Adrenal gland (tissue), 12 donors: ENCODE results near the gene ZSCAN12. TPM values are rescaled to one million over a fixed set of nuclear protein-coding genes. Genes with fewer than 3 reads are reported as not detected.
A peak's percentile ranks its signal among the peaks of the same experiment; 100 is the strongest.

ENCODE experiments used
- DNase-seq, 7 donors: peaks; one replicate each; pipeline ENCODE4 v3.0.0-alpha.2; 2019 to 2020
- H3K27ac ChIP-seq, 5 donors: fragments of 200-600 bp; sonication (generic) in 4 of 5; 1 replicate in 3 of 5; 2 replicates in 2 of 5; pipeline versions ENCODE4 v1.5.1 to v1.8.0; 2016 to 2020; ENCODE audit warnings: mild to moderate bottlenecking in 1 of 5
- H3K27me3 ChIP-seq: fragments of 200-600 bp; 2 replicates; pipeline ENCODE4 v1.8.0; 2021
- H3K36me3 ChIP-seq, 2 donors: fragments of 200-600 bp; replicated peaks in 1 of 2; 1 replicate in 1 of 2; 2 replicates in 1 of 2; pipeline versions ENCODE4 v1.5.1 to v1.8.0; 2018 to 2022
- H3K4me1 ChIP-seq, 2 donors: fragments of 200-600 bp; replicated peaks in 1 of 2; 1 replicate in 1 of 2; 2 replicates in 1 of 2; pipeline versions ENCODE4 v1.5.1 to v1.8.0; 2018 to 2021
- H3K4me3 ChIP-seq, 4 donors: fragments of 200-600 bp; sonication (generic) in 3 of 4; one replicate each; pipeline ENCODE4 v1.5.1; 2016 to 2018
- H3K9me3 ChIP-seq, 3 donors: fragments of 200-600 bp; sonication (generic) in 1 of 3; replicated peaks in 1 of 3; 1 replicate in 2 of 3; 2 replicates in 1 of 3; pipeline versions ENCODE4 v1.5.1 to v1.8.0; 2016 to 2021
- CTCF ChIP-seq, 6 experiments: fragments of 450-650 bp in 4 of 6; fragments of 200-600 bp in 2 of 6; sonication (generic) in 1 of 6; IDR thresholded peaks; 1 replicate in 5 of 6; 2 replicates in 1 of 6; pipeline versions ENCODE4 v1.5.1 to v1.8.0; 2016 to 2021; ENCODE audit warnings: antibody characterized with exemption in 6 of 6, mild to moderate bottlenecking in 2 of 6, moderate library complexity in 1 of 6
- POLR2A ChIP-seq, 2 donors: fragments of 450-650 bp; IDR thresholded peaks; one replicate each; pipeline ENCODE4 v1.6.1; 2017; ENCODE audit warnings: antibody characterized with exemption in 2 of 2, mild to moderate bottlenecking in 2 of 2, moderate library complexity in 1 of 2
- WGBS, 4 donors: extraction: QIAGEN DNeasy Blood & Tissue Kit in 2 of 4; methylation state at CpG; one replicate each; pipeline versions ENCODE4 v1.1.5 to v1.1.7; 2013 to 2017; 5-methylcytosine and 5-hydroxymethylcytosine counted together
- intact Hi-C, 2 donors: fragments of 100-400 bp; cut with DNase I; formaldehyde crosslinking; loops; one replicate each; pipeline versions ENCODE4 v1.14.1 to v1.15.0; 2022 to 2023
- polyA plus RNA-seq, 3 donors: library from polyadenylated mRNA; stranded (reverse); fragments of 200-250 nt in 2 of 3; fragments of 350-450 nt in 1 of 3; fragmentation: Illumina TruSeq in 1 of 3; extraction: RNeasy Lipid Tissue Mini Kit (QIAGEN cat#74804) in 1 of 3; gene quantifications; one replicate each; pipeline ENCODE4 v1.2.3, GENCODE V29; 2013 to 2014
- small RNA-seq, 2 donors: library from RNA; depleted of rRNA; stranded (forward); fragments of <200 nt; gene quantifications; one replicate each; pipeline ENCODE3, GENCODE V24; 2016
- total RNA-seq, 9 donors: library from RNA; depleted of rRNA in 4 of 9; stranded (reverse); fragments of >200 nt in 4 of 9; fragments of 120-200 nt in 1 of 9; fragmentation: NEBNext Ultra II Directional in 1 of 9; extraction: Animal tissue kit (Norgen Biotek cat#: 25700) in 1 of 9; gene quantifications; one replicate each; pipeline versions ENCODE4 v1.1.0 to v1.2.4, GENCODE V29; 2013 to 2023
- donor health status: healthy with polysubstance abuse.
- donor health status: Bipolar disorder and iron deficiency.
- donor health status: DM: yes; HTN: yes; CAD: no.
- donor health status: DM: no; HTN: no; CAD: no.
- donor health status: DM: no; HTN: no; CAD: no.
- donor health status: DM: yes; HTN: yes; CAD: no.

The ZSCAN12 gene
- total and polyA plus RNA-seq, 12 donors, result 1.0 to 10.7 (median 4.6) TPM

DNA sequence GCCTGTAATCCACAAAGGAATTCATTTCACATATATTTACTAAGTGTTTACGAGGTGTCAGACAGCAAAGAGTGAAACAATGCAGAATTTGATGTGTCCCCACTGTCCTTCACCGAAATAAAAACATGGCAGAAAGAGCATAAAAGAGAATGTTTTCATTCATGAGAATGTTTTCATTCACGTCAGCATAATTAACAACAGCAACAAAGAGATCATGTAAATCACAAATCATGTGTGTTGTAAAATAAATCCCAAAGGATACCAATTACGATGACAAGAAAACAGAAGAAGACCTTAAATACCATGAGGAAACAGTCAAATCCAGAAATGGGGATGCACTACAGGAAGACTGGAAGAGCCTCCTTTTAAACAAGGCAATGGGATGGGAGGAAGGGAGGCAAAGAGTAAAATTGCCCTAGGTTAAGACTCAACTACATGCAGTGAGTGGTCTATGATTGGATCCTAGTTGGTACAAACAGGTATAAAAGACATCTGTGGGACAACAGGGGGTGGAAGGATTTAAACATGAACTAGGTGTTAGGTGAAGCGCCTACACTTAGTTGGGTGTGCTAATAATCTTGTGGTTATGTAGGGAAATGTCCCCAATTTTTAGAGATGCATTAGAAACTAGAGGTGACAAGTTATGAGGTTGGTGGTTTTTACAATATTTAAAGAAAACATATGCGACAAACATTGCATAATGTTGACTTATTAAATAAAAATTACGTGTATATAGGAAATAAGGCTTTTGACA lies 65.1 kb downstream of the ZSCAN12 start:
- peak overlapping the region in 4 of 5 donors; percentile 91 to 99 (median 96) for H3K27ac ChIP-seq
- no peak for TF ChIP-seq POLR2A (IDR thresholded peaks at IDR 0.05)
- no peak for TF ChIP-seq CTCF (IDR thresholded peaks at IDR 0.05)
- WGBS, 4 donors, result 85 to 92% (median 88%) methylated on average over 7 of the region's 7 CpGs
- H3K9me3 ChIP-seq, result no peaks in the 10 kb centered on the region
- no peaks in the 10 kb centered on the region for H3K36me3 ChIP-seq
- intact Hi-C loops, result no loop called here
- H3K4me3 ChIP-seq, result peak overlapping the region in 1 of 4 donors; percentile 66
- no peaks in the 10 kb centered on the region for H3K27me3 ChIP-seq
- DNase-seq, result no peak
- peaks cover 3 to 9% of the 10 kb centered on the region in 2 donors for H3K4me1 ChIP-seq

DNA sequence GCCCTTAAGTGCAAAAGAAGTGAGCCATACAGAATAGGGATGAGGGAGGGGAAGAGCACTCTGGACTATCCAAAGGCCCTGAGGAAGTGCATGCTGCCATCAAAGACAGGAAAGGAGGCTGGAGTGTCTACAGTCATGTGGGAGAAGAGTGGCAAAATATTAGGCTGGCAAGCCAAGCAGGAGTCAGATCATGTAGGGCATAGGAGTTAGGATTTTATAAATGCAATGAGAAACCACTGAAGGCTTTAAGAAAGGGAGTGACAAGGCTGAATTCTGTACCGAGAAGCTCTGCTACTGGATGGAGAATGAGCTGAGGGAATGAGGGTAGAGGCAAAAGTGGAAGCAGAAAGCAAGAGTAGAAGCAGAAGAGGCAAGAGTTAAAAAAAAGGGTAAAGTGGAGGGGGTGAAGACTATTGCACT lies 65.9 kb downstream of the ZSCAN12 start:
- H3K4me1 ChIP-seq, result peaks cover 3 to 9% of the 10 kb centered on the region in 2 donors
- no peaks in the 10 kb centered on the region for H3K9me3 ChIP-seq
- no peak overlapping the region for H3K4me3 ChIP-seq
- TF ChIP-seq POLR2A (IDR thresholded peaks at IDR 0.05) (no peak), CTCF (IDR thresholded peaks at IDR 0.05) (no peak)
- no peaks in the 10 kb centered on the region for H3K36me3 ChIP-seq
- 91 to 98% (median 95%) methylated on average over 1 of the region's 1 CpG for WGBS, 4 donors
- DNase-seq, result no peak
- H3K27ac ChIP-seq, result no peak overlapping the region
- H3K27me3 ChIP-seq, result no peaks in the 10 kb centered on the region
- intact Hi-C loops, result no loop called here

DNA sequence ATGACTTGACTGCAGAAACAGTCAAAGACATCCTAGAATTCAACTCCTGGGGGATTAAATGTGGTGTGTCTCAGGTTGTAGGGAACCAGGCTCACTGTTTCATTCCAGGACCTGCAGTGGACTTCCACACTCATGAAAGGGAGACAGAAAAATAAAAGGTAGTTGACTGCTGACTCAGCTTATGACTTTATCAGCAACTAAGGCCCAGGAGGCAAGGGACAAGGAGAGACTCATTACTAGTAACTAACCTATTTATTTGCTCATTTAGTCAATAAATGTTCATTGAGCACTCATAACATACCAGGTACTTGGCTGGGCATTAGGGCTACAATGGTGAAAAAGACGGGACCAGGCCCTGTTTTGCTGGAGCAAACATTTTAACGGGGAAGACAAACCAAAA lies 66.5 kb downstream of the ZSCAN12 start:
- no peak overlapping the region for H3K4me3 ChIP-seq
- no peaks in the 10 kb centered on the region for H3K27me3 ChIP-seq
- no peak for TF ChIP-seq CTCF (IDR thresholded peaks at IDR 0.05)
- TF ChIP-seq POLR2A (IDR thresholded peaks at IDR 0.05), result no peak
- no peak for DNase-seq
- 92 to 100% (median 96%) methylated on average over 2 of the region's 2 CpGs for WGBS, 4 donors
- no peaks in the 10 kb centered on the region for H3K36me3 ChIP-seq
- H3K9me3 ChIP-seq, result no peaks in the 10 kb centered on the region
- intact Hi-C loops, result no loop called here
- peaks cover 3 to 9% of the 10 kb centered on the region in 2 donors for H3K4me1 ChIP-seq
- H3K27ac ChIP-seq, result no peak overlapping the region

- Histone ChIP-seq H3K27ac (no peak overlapping the region), H3K27me3 (no peaks in the 10 kb centered on the region), H3K4me3 (no peak overlapping the region), H3K4me1 (peaks cover 3% of the 10 kb centered on the region in 2 donors), H3K9me3 (peaks cover 0 to 23% (median 0%) of the 10 kb centered on the region in 3 donors), H3K36me3 (peaks cover 0 to 12% of the 10 kb centered on the region in 2 donors)
- intact Hi-C loops, result no loop called here
- WGBS, 4 donors, result 46 to 69% (median 60%) methylated on average over 1 of the region's 1 CpG
- TF ChIP-seq POLR2A (IDR thresholded peaks at IDR 0.05) (no peak), CTCF (IDR thresholded peaks at IDR 0.05) (no peak)
- DNase-seq, result no peak
These were observed 69.5 kb downstream of the ZSCAN12 start for GRCh38 chr6:28330041-28330440.

Small RNA genes lying within 50 kb of the gene (small RNA-seq; reads per million reads assigned to genes)
- 0 reads per million in 2 donors for gene RNU2-45P

Other genes with a start within 250 kb of the ZSCAN12 start
- gene ZSCAN9, start 174.5 kb downstream of the ZSCAN12 start, total RNA-seq, result 10 to 100 TPM in 4 of 9 donors, 1 to 10 TPM in 5; 1.8 to 30.8 (median 9.8) TPM
- 10 to 100 TPM; 11.2 to 29.1 (median 19.1) TPM for gene ZSCAN9, start 174.5 kb downstream of the ZSCAN12 start, polyA plus RNA-seq
- 1 to 10 TPM; 1.5 to 7.3 (median 5.1) TPM for gene ZKSCAN4, start 147.5 kb downstream of the ZSCAN12 start, total RNA-seq
- gene ZKSCAN4, start 147.5 kb downstream of the ZSCAN12 start, polyA plus RNA-seq, result 1 to 10 TPM; 3.6 to 4.3 (median 4.2) TPM
- 1 to 10 TPM in 6 of 9 donors, under 1 TPM in 2, not detected in 1; 0.37 to 3.4 (median 1.3) TPM for gene NKAPL, start 140.4 kb downstream of the ZSCAN12 start, total RNA-seq
- 1 to 10 TPM; 2.2 to 3.4 (median 2.3) TPM for gene NKAPL, start 140.4 kb downstream of the ZSCAN12 start, polyA plus RNA-seq
- gene ZSCAN26, start 132.6 kb downstream of the ZSCAN12 start, total RNA-seq, result 10 to 100 TPM in 8 of 9 donors, 1 to 10 TPM in 1; 7.2 to 27.3 (median 17.7) TPM
- 10 to 100 TPM; 12.9 to 21.9 (median 19.0) TPM for gene ZSCAN26, start 132.6 kb downstream of the ZSCAN12 start, polyA plus RNA-seq
- 1 to 10 TPM; 1.1 to 7.8 (median 3.1) TPM for gene PGBD1, start 118.2 kb downstream of the ZSCAN12 start, total RNA-seq
- gene PGBD1, start 118.2 kb downstream of the ZSCAN12 start, polyA plus RNA-seq, result 1 to 10 TPM; 2.5 to 7.9 (median 4.4) TPM
- gene ZSCAN31, start 63.6 kb downstream of the ZSCAN12 start, total RNA-seq, result 10 to 100 TPM in 4 of 9 donors, 1 to 10 TPM in 5; 2.3 to 13.5 (median 9.3) TPM
- gene ZSCAN31, start 63.6 kb downstream of the ZSCAN12 start, polyA plus RNA-seq, result 1 to 10 TPM; 3.7 to 7.9 (median 4.3) TPM
- gene ZKSCAN3, start 49.8 kb downstream of the ZSCAN12 start, total RNA-seq, result 10 to 100 TPM in 2 of 9 donors, 1 to 10 TPM in 7; 1.8 to 12.4 (median 6.1) TPM
- 1 to 10 TPM; 1.4 to 5.5 (median 2.8) TPM for gene ZKSCAN3, start 49.8 kb downstream of the ZSCAN12 start, polyA plus RNA-seq
- 1 to 10 TPM in 8 of 9 donors, under 1 TPM in 1; 0.24 to 8.0 (median 2.8) TPM for gene ZSCAN23, start 43.7 kb upstream of the ZSCAN12 start, total RNA-seq
- gene ZSCAN23, start 43.7 kb upstream of the ZSCAN12 start, polyA plus RNA-seq, result 1 to 10 TPM in 2 of 3 donors, under 1 TPM in 1; 0.13 to 1.6 (median 1.5) TPM
- gene GPX6, start 116.0 kb upstream of the ZSCAN12 start, total RNA-seq, result not detected
- gene GPX6, start 116.0 kb upstream of the ZSCAN12 start, polyA plus RNA-seq, result not detected
- not detected for gene GPX5, start 126.1 kb upstream of the ZSCAN12 start, total RNA-seq
- not detected for gene GPX5, start 126.1 kb upstream of the ZSCAN12 start, polyA plus RNA-seq